GM18519 (cell line): ENCODE results near the gene ITPKB.

Source experiments
- ATAC-seq: cut with Tn5 transposase; IDR thresholded peaks from one replicate; pipeline ENCODE4 v1.9.1; 2021; ENCODE audit warnings: mild to moderate bottlenecking, moderate library complexity; ENCODE audit not compliant: unreplicated experiment, low FRiP score

Gene ITPKB

DNA sequence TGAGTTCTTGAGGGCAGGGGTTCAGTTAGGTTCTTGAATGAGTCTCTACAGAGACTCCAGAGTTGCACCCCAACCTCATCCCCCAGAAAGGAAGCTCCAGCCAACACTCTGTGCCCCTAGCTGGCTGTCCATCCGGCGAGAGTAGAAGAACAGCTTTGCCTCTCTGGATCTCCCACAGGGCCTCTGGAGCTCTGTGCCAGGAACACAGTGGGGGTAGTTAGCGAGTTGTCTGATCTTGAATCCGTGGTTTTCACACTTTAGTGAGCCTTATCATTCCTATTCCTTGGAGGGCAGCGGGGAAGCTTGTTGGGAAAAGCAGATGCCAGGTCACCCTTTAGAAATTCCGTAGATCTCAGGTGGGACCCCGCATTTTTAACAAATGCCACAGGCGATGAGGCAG lies 145.5 kb downstream of the ITPKB start:
- no peak for ATAC-seq

- ATAC-seq: no peak
Measured at GRCh38 chr1:226590614-226591013, 148.5 kb downstream of the ITPKB start.

DNA sequence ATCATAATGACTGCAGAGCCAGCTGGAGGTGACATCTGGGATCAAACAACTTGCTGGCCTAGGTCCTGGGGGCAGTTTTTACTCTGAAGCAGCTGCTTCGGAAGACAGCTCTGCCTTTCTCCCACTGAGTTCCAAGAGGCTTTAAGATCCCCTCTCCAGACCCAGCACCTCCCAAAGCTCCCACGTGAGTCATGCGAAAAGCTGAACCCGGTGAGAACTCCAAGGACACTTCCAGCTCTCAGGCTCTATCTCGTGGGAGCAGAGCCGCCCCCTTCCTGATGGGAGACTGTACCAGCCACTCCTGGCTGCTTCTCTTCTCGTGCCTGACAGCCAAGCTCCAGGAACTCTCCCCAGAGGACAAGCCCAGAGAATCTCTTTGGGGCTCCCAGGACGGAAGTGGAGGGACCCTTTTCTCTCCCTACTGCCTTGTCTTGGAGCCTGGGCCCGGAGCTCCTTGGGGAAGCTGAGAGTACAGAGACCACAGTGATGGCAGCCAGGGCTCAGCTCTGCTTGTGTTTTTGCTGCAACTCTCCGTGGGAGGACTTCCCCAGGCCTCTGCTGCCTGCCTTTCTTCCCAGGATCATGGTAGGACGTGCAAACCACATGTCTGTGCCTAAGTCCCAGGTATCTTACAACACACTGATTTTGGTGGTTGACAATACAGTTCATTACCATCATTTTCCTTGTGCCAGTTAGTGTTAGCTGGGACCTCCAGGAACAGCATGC lies 149.9 kb downstream of the ITPKB start:
- no peak for ATAC-seq

GRCh38 chr1:226588484-226588883 lies 150.6 kb downstream of the ITPKB start:
- no peak for ATAC-seq

- no peak for ATAC-seq
Measured at GRCh38 chr1:226586650-226587422, 152.2 kb downstream of the ITPKB start.

GRCh38 chr1:226586116-226586515 lies 153.0 kb downstream of the ITPKB start:
- ATAC-seq: no peak

GRCh38 chr1:226584164-226584563 lies 154.9 kb downstream of the ITPKB start:
- ATAC-seq: no peak

- no peak for ATAC-seq
Measured at GRCh38 chr1:226582966-226583365, 156.1 kb downstream of the ITPKB start.
